A549 (cell line): ENCODE measurements around the gene TRIP6. TPM values are rescaled to one million over a fixed set of nuclear protein-coding genes. Genes with fewer than 3 reads are reported as not detected.

Experiments used
- ATAC-seq, 2 experiments: fragments of 200-7000 bp in 1 of 2; fragments of >200 bp in 1 of 2; cut with Nextera tagmentation in 1 of 2; cut with Tn5 transposase in 1 of 2; 3 replicates each; pipeline versions ENCODE4 v1.8.0 to v1.9.1; 2018 to 2020; ENCODE audit warnings: mild to moderate bottlenecking in 1 of 2, moderate library complexity in 1 of 2
- CTCF ChIA-PET: fragments of 300-600 bp; sonication (Branson Sonifier 250); formaldehyde crosslinking; extraction: SDS; loops from one replicate; lab custom pipeline; 2021; ENCODE audit warnings: antibody characterized with exemption, inconsistent platforms; lab: Yijun Ruan, JAX
- POLR2A ChIA-PET: fragments of 350-600 bp; formaldehyde crosslinking; extraction: SDS; loops from one replicate; lab custom pipeline; 2021; ENCODE audit warnings: antibody characterized with exemption, inconsistent platforms; lab: Yijun Ruan, JAX
- DNase-seq, 2 experiments: peaks; one replicate each; pipeline versions ENCODE4 v3.0.0 to v3.0.0-alpha.2; 2011 to 2016; ENCODE audit warnings: low read depth in 1 of 2, low spot score in 1 of 2
- FAIRE-seq: peaks from 2 replicates; lab custom pipeline; 2011; peaks lifted over from hg19 to GRCh38; lab: Jason Lieb, UNC
- H3K27ac ChIP-seq, 2 experiments: fragments of >200 bp; sonication (Bioruptor Twin); formaldehyde crosslinking; 3 replicates each; pipeline ENCODE4 v1.5.1; 2016 to 2017
- H3K4me1 ChIP-seq: fragments of >200 bp; sonication (Bioruptor Twin); formaldehyde crosslinking; 3 replicates; pipeline ENCODE4 v1.6.1; 2016
- H3K4me2 ChIP-seq: fragments of >200 bp; sonication (Bioruptor Twin); formaldehyde crosslinking; 3 replicates; pipeline ENCODE4 v1.6.1; 2016
- H3K4me3 ChIP-seq: fragments of >200 bp; sonication (Bioruptor Twin); formaldehyde crosslinking; 3 replicates; pipeline ENCODE4 v1.5.1; 2016
- H3K9me3 ChIP-seq: fragments of >200 bp; sonication (Bioruptor Twin); formaldehyde crosslinking; 3 replicates; pipeline ENCODE4 v1.6.1; 2016
- BHLHE40 ChIP-seq: IDR thresholded peaks from 2 replicates; pipeline ENCODE4 v1.6.1; 2012; ENCODE audit warnings: low read depth, low read length, inconsistent platforms
- CBX2 ChIP-seq: fragments of 200-600 bp; sonication (generic); IDR thresholded peaks from 2 replicates; pipeline ENCODE4 v1.6.1; 2016; ENCODE audit warnings: low read depth, mild to moderate bottlenecking, borderline replicate concordance
- CBX8 ChIP-seq: fragments of 200-600 bp; sonication (generic); IDR thresholded peaks from 2 replicates; pipeline ENCODE4 v1.6.1; 2016
- CEBPB ChIP-seq, 2 experiments: fragments of >200 bp in 1 of 2; sonication (Bioruptor Twin) in 1 of 2; formaldehyde crosslinking in 1 of 2; IDR thresholded peaks; 2 replicates each; pipeline ENCODE4 v1.6.1; 2012 to 2016
- CHD2 ChIP-seq: fragments of 150-350 bp; IDR thresholded peaks from 2 replicates; pipeline ENCODE4 v1.6.1; 2014; ENCODE audit warnings: low read length; ENCODE audit not compliant: partially characterized antibody
- EP300 ChIP-seq, 2 experiments: fragments of >200 bp; sonication (Bioruptor Twin); formaldehyde crosslinking; IDR thresholded peaks; 2 replicates in 1 of 2; 3 replicates in 1 of 2; pipeline ENCODE4 v1.6.1; 2016 to 2017
- FOSB ChIP-seq: fragments of 250-450 bp; sonication (Bioruptor Pico); IDR thresholded peaks from 2 replicates; pipeline ENCODE4 v1.5.0; 2020; ENCODE audit warnings: mild to moderate bottlenecking, moderate library complexity
- FOSL2 ChIP-seq, 2 experiments: fragments of 450-650 bp in 1 of 2; fragments of >200 bp in 1 of 2; sonication (Bioruptor Twin) in 1 of 2; formaldehyde crosslinking; IDR thresholded peaks; 2 replicates each; pipeline versions ENCODE4 v1.5.0 to v1.6.1; 2016 to 2020; ENCODE audit warnings: mild to moderate bottlenecking in 1 of 2, moderate library complexity in 1 of 2
- HDAC2 ChIP-seq: fragments of 200-600 bp; sonication (generic); IDR thresholded peaks from 2 replicates; pipeline ENCODE4 v1.6.1; 2016
- HOXA7 ChIP-seq: fragments of 250-450 bp; sonication (Bioruptor Pico); IDR thresholded peaks from 2 replicates; pipeline ENCODE4 v1.5.0; 2020; ENCODE audit warnings: mild to moderate bottlenecking, moderate library complexity
- JUN ChIP-seq, 2 experiments: fragments of >200 bp; sonication (Bioruptor Twin); formaldehyde crosslinking; IDR thresholded peaks; 2 replicates in 1 of 2; 3 replicates in 1 of 2; pipeline ENCODE4 v1.6.1; 2016 to 2017
- JUNB ChIP-seq: fragments of >200 bp; sonication (Bioruptor Twin); formaldehyde crosslinking; IDR thresholded peaks from 2 replicates; pipeline ENCODE4 v1.6.1; 2016
- KDM1A ChIP-seq: fragments of 200-600 bp; sonication (generic); IDR thresholded peaks from 2 replicates; pipeline ENCODE4 v1.6.1; 2016; ENCODE audit warnings: low read depth, mild to moderate bottlenecking
- MAFK ChIP-seq: fragments of 450-650 bp; IDR thresholded peaks from 2 replicates; pipeline ENCODE4 v1.6.1; 2014; ENCODE audit not compliant: partially characterized antibody
- MYC ChIP-seq: IDR thresholded peaks from 2 replicates; pipeline ENCODE4 v1.6.1; 2012; ENCODE audit warnings: mild to moderate bottlenecking, inconsistent platforms, low read length, improper control_type of control experiment, borderline replicate concordance
- NR3C1 ChIP-seq: fragments of >200 bp; sonication (Bioruptor Twin); formaldehyde crosslinking; IDR thresholded peaks from 3 replicates; pipeline ENCODE4 v1.6.1; 2017
- PBX3 ChIP-seq: IDR thresholded peaks from 2 replicates; pipeline ENCODE4 v1.6.1; 2012
- PHF8 ChIP-seq: fragments of 200-600 bp; sonication (generic); IDR thresholded peaks from 2 replicates; pipeline ENCODE4 v1.6.1; 2016; ENCODE audit warnings: low read depth, mild to moderate bottlenecking, antibody characterized with exemption, moderate library complexity, borderline replicate concordance
- SREBF2 ChIP-seq: fragments of 450-650 bp; IDR thresholded peaks from 2 replicates; pipeline ENCODE4 v1.6.1; 2014; ENCODE audit warnings: mild to moderate bottlenecking, moderate library complexity
- USF2 ChIP-seq: fragments of 450-650 bp; IDR thresholded peaks from 2 replicates; pipeline ENCODE4 v1.6.1; 2014; ENCODE audit warnings: antibody characterized with exemption
- ZSCAN20 ChIP-seq: fragments of 250-450 bp; sonication (Bioruptor Pico); IDR thresholded peaks from 2 replicates; pipeline ENCODE4 v1.8.0; 2022; ENCODE audit warnings: mild to moderate bottlenecking, moderate library complexity
- WGBS: methylation state at CpG from one replicate; pipeline ENCODE4 v1.1.6; 2017; ENCODE audit errors: missing lambda C conversion rate; 5-methylcytosine and 5-hydroxymethylcytosine counted together
- polyA plus RNA-seq, 4 experiments: library from polyadenylated mRNA; depleted of rRNA in 3 of 4; stranded (reverse); fragments of >200 nt; fragmentation: RNase III in 1 of 4; extraction: RNeasy Plus Mini Kit Qiagen cat#74134 plus additional on column Dnase treatment in 1 of 4; gene quantifications; 2 replicates in 3 of 4; 3 replicates in 1 of 4; pipeline ENCODE4 v1.2.3, GENCODE V29; 2011 to 2017
- TF ChIP-seq, protein P1 (sequence below): fragments of >200 bp; sonication (Bioruptor Twin); formaldehyde crosslinking; IDR thresholded peaks from 2 replicates; pipeline ENCODE4 v1.6.1; 2016

Gene TRIP6
- polyA plus RNA-seq, 2 of the 4 experiments (the other 2 are of a cell fraction): 18.0 to 38.5 TPM

- ChIA-PET CTCF (interaction anchor here (0.8 to 2.6 kb wide), 9 partner anchors 11 to 269 kb away, joined by 3 to 13 read pairs (median 5); partner anchors contain the start of gene SLC12A9), POLR2A (interaction anchor here (0.5 to 2.3 kb wide), 27 partner anchors 8 to 465 kb away, joined by 3 to 106 read pairs (median 4); partner anchors contain the start of genes EPHB4, MEPCE, POP7 and SERPINE1)
- DNase-seq: no peak
- Histone ChIP-seq H3K4me3 (peak overlapping the region; percentile 98), H3K4me2 (peak overlapping the region; percentile 90), H3K27ac (peak overlapping the region; percentile 95 to 96), H3K4me1 (peaks cover 9% of the 10 kb centered on the region)
- FAIRE-seq: no peak
- WGBS: under 1% methylated on average over 29 of the region's 39 CpGs
- ATAC-seq: peak; percentile 49 to 57
- TF ChIP-seq PHF8 (peak; percentile 20; the same call in 1 of the 2 replicates), CHD2 (peak; percentile 53), EP300 (IDR thresholded peaks at IDR 0.05) (no peak), JUN (IDR thresholded peaks at IDR 0.05) (0 out of 5 replicates have a peak, but pooled peaks of 1 of the 2 experiments have one; percentile 25), JUNB (no peak), NR3C1 (no peak)
- TF ChIP-seq, protein P1, sequence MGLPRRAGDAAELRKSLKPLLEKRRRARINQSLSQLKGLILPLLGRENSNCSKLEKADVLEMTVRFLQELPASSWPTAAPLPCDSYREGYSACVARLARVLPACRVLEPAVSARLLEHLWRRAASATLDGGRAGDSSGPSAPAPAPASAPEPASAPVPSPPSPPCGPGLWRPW: no peak
- TF ChIP-seq, all 56 proteins: peak for 3
- no peaks in the 10 kb centered on the region for H3K9me3 ChIP-seq
These were observed 8.2 kb downstream of the TRIP6 start for GRCh38 chr7:100875356-100875751.

DNA sequence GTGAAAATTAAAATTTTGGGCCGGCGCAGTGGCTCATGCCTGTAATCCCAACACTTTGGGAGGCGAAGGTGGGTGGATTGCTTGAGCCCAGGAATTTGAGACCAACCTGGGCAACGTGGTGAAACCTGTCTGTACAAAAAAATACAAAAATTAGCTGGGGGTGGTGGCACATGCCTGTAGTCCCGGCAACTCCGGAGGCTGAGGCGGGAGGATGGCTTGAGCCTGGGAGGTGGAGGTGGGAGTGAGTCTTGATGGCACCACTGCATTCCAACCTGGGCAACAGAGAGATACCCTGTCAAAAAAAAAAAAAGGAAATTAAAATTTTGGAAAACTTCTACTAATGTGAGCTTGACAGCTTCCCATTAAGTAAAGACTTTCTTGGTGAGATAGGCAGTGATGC, 10.8 kb downstream of the TRIP6 start:
- TF ChIP-seq FOSL2 (IDR thresholded peaks at IDR 0.05) (no peak), FOSL2 (CRISPR knock-in tag; IDR thresholded peaks at IDR 0.05) (no peak), MYC (no peak), CBX2 (no peak), CEBPB (IDR thresholded peaks at IDR 0.05) (no peak), SREBF2 (no peak), USF2 (no peak), ZSCAN20 (no peak), HOXA7 (no peak), KDM1A (no peak)
- TF ChIP-seq, protein P1: no peak
- WGBS: 96% methylated on average over 7 of the region's 7 CpGs
- FAIRE-seq: no peak
- ChIA-PET POLR2A (interaction anchor here (2.6 kb wide), 1 partner anchor 11 kb away, joined by 9 read pairs; the partner anchor contains the start of gene UFSP1), CTCF (interaction anchor here (0.6 to 2.0 kb wide), 6 partner anchors 17 to 319 kb away, joined by 3 to 9 read pairs (median 4); partner anchors contain the start of genes ACHE, POP7 and VGF)
- Histone ChIP-seq H3K27ac (no peak overlapping the region), H3K4me1 (peaks cover 9% of the 10 kb centered on the region), H3K9me3 (no peaks in the 10 kb centered on the region), H3K4me3 (no peak overlapping the region), H3K4me2 (no peak overlapping the region)
- no peak for DNase-seq
- ATAC-seq: no peak

DNA sequence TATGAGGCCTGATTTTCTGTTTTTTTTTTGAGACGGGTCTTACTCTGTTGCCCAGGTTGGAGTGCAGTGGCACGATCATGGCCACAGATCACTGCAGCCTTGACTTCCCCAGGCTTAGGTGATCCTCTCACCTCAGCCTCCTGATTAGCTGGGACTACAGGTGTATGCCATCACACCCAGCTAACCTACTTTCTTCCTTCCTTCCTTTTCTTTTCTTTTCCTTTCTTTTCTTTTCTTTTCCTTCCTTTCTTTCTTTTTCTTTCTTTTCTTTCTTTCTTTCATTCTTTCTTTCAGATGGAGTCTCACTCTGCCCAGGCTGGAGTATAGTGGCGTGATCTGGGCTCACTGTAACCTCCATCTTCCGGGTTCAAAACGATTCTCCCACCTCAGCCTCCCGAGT, 11.5 kb downstream of the TRIP6 start:
- no peak for ATAC-seq

More for the DNA sequence above, 11.5 kb downstream of the TRIP6 start:
- TF ChIP-seq BHLHE40 (no peak), HDAC2 (no peak), MAFK (no peak), CBX8 (no peak), SREBF2 (no peak), NR3C1 (no peak), FOSB (no peak), JUNB (no peak), PBX3 (no peak)
- TF ChIP-seq, protein P1: no peak
- ChIA-PET POLR2A (interaction anchor here (2.6 kb wide), 1 partner anchor 11 kb away, joined by 9 read pairs; the partner anchor contains the start of gene UFSP1), CTCF (interaction anchor here (0.6 to 1.8 kb wide), 5 partner anchors 16 to 320 kb away, joined by 3 to 5 read pairs (median 4); partner anchors contain the start of genes ACHE and VGF)
- DNase-seq (no peak), FAIRE-seq (no peak)
- Histone ChIP-seq H3K4me1 (peaks cover 9% of the 10 kb centered on the region), H3K27ac (no peak overlapping the region), H3K4me2 (no peak overlapping the region), H3K4me3 (no peak overlapping the region), H3K9me3 (no peaks in the 10 kb centered on the region)
- 95% methylated on average over 6 of the region's 6 CpGs for WGBS
